Measurements from ENCODE around the gene KCNQ1.

DNA sequence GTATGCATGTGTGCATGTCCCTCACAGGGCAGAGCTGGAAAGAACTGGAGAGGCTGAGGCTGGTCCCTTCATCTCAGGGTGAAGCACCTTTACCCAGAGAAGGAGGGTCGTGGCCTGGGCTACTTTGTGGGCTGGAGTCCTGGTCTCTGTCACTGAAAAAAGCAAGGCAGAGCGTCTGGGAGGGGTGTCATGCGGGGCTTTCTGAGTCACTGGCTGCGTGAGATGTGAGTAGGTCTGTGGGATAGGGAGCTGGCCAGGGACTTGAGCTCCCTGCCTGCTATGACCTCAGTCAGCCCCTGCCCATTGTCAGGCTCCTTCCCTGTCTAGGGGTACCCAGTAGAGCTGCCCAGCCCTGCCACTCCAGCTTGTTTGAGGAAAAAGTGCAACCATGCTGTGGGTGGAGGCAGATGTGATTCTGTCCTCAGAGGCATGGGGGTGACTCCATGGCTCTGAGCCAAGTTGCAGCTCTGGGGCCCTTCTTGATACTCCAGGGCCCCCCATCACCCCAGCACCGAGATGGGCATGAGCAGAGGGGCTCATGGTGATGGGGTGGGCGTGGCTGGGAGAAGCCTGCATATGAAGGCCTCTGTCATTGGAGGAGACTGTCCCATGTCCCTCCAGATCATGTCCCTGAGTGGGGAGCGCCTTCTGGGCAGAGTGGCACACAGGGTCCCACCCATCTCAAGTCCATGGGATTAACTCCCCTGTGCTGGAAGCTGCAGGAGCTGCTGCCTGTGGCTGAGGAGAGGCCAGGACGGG lies 27.8 kb downstream of the KCNQ1 start:
- TF ChIP-seq, protein P1, sequence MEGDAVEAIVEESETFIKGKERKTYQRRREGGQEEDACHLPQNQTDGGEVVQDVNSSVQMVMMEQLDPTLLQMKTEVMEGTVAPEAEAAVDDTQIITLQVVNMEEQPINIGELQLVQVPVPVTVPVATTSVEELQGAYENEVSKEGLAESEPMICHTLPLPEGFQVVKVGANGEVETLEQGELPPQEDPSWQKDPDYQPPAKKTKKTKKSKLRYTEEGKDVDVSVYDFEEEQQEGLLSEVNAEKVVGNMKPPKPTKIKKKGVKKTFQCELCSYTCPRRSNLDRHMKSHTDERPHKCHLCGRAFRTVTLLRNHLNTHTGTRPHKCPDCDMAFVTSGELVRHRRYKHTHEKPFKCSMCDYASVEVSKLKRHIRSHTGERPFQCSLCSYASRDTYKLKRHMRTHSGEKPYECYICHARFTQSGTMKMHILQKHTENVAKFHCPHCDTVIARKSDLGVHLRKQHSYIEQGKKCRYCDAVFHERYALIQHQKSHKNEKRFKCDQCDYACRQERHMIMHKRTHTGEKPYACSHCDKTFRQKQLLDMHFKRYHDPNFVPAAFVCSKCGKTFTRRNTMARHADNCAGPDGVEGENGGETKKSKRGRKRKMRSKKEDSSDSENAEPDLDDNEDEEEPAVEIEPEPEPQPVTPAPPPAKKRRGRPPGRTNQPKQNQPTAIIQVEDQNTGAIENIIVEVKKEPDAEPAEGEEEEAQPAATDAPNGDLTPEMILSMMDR (IDR thresholded peaks at IDR 0.05; ENCODE audit: low read length), result no peak
- no peak for TF ChIP-seq EZH2 (IDR thresholded peaks at IDR 0.05; ENCODE audit: borderline replicate concordance, low read length)
